Tibial nerve (tissue), 3 donors: ENCODE results near the gene HARS1.
"Not testable (repeated sequence)": the region's sequence is repeated elsewhere in the genome, so short reads cannot be mapped to it uniquely, and the experiment has no call there.

Experiments used
- POLR2A ChIP-seq, 2 donors: fragments of 450-650 bp; IDR thresholded peaks; one replicate each; pipeline ENCODE4 v1.6.1; 2017; ENCODE audit warnings: antibody characterized with exemption in 2 of 2, mild to moderate bottlenecking in 2 of 2, moderate library complexity in 2 of 2
- TF ChIP-seq, protein P1 (sequence below), 5 experiments: fragments of 200-600 bp in 3 of 5; fragments of 450-650 bp in 2 of 5; sonication (generic) in 3 of 5; IDR thresholded peaks; one replicate each; pipeline ENCODE4 v1.5.1; 2016 to 2019; ENCODE audit warnings: antibody characterized with exemption in 5 of 5, mild to moderate bottlenecking in 3 of 5, moderate library complexity in 2 of 5

DNA sequence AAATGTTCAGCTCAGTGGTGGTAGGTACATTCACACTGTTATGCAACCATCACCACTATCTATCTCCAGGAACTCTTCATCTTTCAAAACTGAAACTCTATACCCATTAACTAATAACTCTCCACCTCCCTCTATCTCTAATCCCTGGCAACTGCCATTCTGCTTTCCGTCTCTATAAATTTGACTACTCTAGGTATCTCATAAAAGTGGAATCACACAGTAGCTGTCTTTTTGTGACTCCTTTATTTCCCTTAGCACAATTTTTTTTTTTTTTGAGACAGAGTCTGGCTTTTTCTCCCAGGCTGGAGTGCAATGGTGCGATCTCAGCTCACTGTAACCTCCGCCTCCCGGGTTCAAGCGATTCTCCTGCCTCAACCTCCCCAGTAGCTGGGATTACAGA, 30.2 kb upstream of the HARS1 start:
- TF ChIP-seq, protein P1, sequence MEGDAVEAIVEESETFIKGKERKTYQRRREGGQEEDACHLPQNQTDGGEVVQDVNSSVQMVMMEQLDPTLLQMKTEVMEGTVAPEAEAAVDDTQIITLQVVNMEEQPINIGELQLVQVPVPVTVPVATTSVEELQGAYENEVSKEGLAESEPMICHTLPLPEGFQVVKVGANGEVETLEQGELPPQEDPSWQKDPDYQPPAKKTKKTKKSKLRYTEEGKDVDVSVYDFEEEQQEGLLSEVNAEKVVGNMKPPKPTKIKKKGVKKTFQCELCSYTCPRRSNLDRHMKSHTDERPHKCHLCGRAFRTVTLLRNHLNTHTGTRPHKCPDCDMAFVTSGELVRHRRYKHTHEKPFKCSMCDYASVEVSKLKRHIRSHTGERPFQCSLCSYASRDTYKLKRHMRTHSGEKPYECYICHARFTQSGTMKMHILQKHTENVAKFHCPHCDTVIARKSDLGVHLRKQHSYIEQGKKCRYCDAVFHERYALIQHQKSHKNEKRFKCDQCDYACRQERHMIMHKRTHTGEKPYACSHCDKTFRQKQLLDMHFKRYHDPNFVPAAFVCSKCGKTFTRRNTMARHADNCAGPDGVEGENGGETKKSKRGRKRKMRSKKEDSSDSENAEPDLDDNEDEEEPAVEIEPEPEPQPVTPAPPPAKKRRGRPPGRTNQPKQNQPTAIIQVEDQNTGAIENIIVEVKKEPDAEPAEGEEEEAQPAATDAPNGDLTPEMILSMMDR (IDR thresholded peaks at IDR 0.05) = not testable (repeated sequence)
- TF ChIP-seq POLR2A (IDR thresholded peaks at IDR 0.05) = not testable (repeated sequence)
